Prostate gland (tissue), 2 donors: ENCODE results near the gene PRUNE1. TPM values are rescaled to one million over a fixed set of nuclear protein-coding genes. Genes with fewer than 3 reads are reported as not detected.

Experiments used
- DNase-seq: peaks from one replicate; pipeline ENCODE4 v3.0.0-alpha.2; 2019; ENCODE audit warnings: low spot score
- H3K27ac ChIP-seq, 2 donors: fragments of 200-600 bp; sonication (generic); 2 replicates each; pipeline ENCODE4 v1.5.1; 2017 to 2019
- H3K27me3 ChIP-seq: fragments of 200-600 bp; sonication (generic); replicated peaks from 2 replicates; pipeline ENCODE4 v1.5.1; 2019; ENCODE audit not compliant: insufficient read depth
- H3K36me3 ChIP-seq, 2 donors: fragments of 200-600 bp; sonication (generic); 1 replicate in 1 of 2; 2 replicates in 1 of 2; pipeline versions ENCODE4 v1.5.1 to v1.8.1; 2017 to 2019
- H3K4me1 ChIP-seq: fragments of 200-600 bp; sonication (generic); replicated peaks from 2 replicates; pipeline ENCODE4 v1.5.1; 2019
- H3K4me3 ChIP-seq, 2 donors: fragments of 200-600 bp; sonication (generic); 2 replicates each; pipeline ENCODE4 v1.5.1; 2017 to 2019
- H3K9me3 ChIP-seq: fragments of 200-600 bp; sonication (generic); 2 replicates; pipeline ENCODE4 v1.5.1; 2017
- CTCF ChIP-seq, 4 experiments: fragments of 200-600 bp in 2 of 4; fragments of 450-650 bp in 2 of 4; sonication (generic) in 2 of 4; IDR thresholded peaks; 1 replicate in 3 of 4; 2 replicates in 1 of 4; pipeline ENCODE4 v1.5.1; 2016 to 2019; ENCODE audit warnings: antibody characterized with exemption in 4 of 4, mild to moderate bottlenecking in 2 of 4, moderate library complexity in 2 of 4
- POLR2A ChIP-seq: fragments of 450-650 bp; IDR thresholded peaks from one replicate; pipeline ENCODE4 v1.6.1; 2016; ENCODE audit warnings: antibody characterized with exemption, mild to moderate bottlenecking
- POLR2AphosphoS5 ChIP-seq: sonication (generic); formaldehyde crosslinking; IDR thresholded peaks from one replicate; pipeline ENCODE4 v1.6.1; 2017; ENCODE audit warnings: antibody characterized with exemption
- WGBS: methylation state at CpG from one replicate; pipeline ENCODE4 v1.1.5; 2018; 5-methylcytosine and 5-hydroxymethylcytosine counted together
- intact Hi-C: fragments of 100-400 bp; cut with DNase I; formaldehyde crosslinking; loops from one replicate; pipeline ENCODE4 v1.14.2; 2022
- total RNA-seq, 2 donors: library from RNA; depleted of rRNA; stranded (reverse); fragments of >200 nt; gene quantifications; one replicate each; pipeline ENCODE4 v1.1.0, GENCODE V29; 2016

The PRUNE1 gene
- total RNA-seq, 2 donors from 2014 or later: 29.2 to 37.5 TPM

- Histone ChIP-seq H3K4me3 (no peak overlapping the region), H3K4me1 (no peaks in the 10 kb centered on the region), H3K27ac (no peak overlapping the region), H3K9me3 (no peaks in the 10 kb centered on the region), H3K27me3 (no peaks in the 10 kb centered on the region), H3K36me3 (peaks cover 18 to 40% of the 10 kb centered on the region in 2 donors)
- intact Hi-C loops: no loop called here
- DNase-seq: no peak
- 77% methylated on average over 5 of the region's 5 CpGs for WGBS
- TF ChIP-seq CTCF (IDR thresholded peaks at IDR 0.05): no peak
- no peak for TF ChIP-seq POLR2A
- no peak for TF ChIP-seq POLR2AphosphoS5
These were observed 44.1 kb upstream of the PRUNE1 start for GRCh38 chr1:150964164-150964489.

GRCh38 chr1:150965605-150966004 is 42.6 kb upstream of the PRUNE1 start:
- TF ChIP-seq CTCF (IDR thresholded peaks at IDR 0.05): no peak
- no peak for TF ChIP-seq POLR2AphosphoS5
- no peak for TF ChIP-seq POLR2A
- H3K4me1 ChIP-seq: peaks cover under 1% of the 10 kb centered on the region
- no peak overlapping the region for H3K4me3 ChIP-seq
- H3K9me3 ChIP-seq: no peaks in the 10 kb centered on the region
- no peak for DNase-seq
- 86% methylated on average over 4 of the region's 4 CpGs for WGBS
- H3K27me3 ChIP-seq: no peaks in the 10 kb centered on the region
- H3K27ac ChIP-seq: no peak overlapping the region
- intact Hi-C loops: no loop called here
- peaks cover 18 to 38% of the 10 kb centered on the region in 2 donors for H3K36me3 ChIP-seq

- Histone ChIP-seq H3K4me3 (no peak overlapping the region), H3K4me1 (peaks cover 5% of the 10 kb centered on the region), H3K9me3 (no peaks in the 10 kb centered on the region), H3K27ac (no peak overlapping the region), H3K36me3 (peaks cover 18 to 35% of the 10 kb centered on the region in 2 donors), H3K27me3 (no peaks in the 10 kb centered on the region)
- DNase-seq: no peak
- intact Hi-C loops: no loop called here
- no peak for TF ChIP-seq POLR2AphosphoS5
- TF ChIP-seq POLR2A: no peak
- TF ChIP-seq CTCF (IDR thresholded peaks at IDR 0.05): no peak
- 64% methylated on average over 6 of the region's 6 CpGs for WGBS
These were observed 42.2 kb upstream of the PRUNE1 start for GRCh38 chr1:150966011-150966410.

- Histone ChIP-seq H3K9me3 (no peaks in the 10 kb centered on the region), H3K4me1 (peaks cover 24% of the 10 kb centered on the region), H3K27me3 (no peaks in the 10 kb centered on the region), H3K36me3 (peaks cover 18 to 35% of the 10 kb centered on the region in 2 donors), H3K4me3 (no peak overlapping the region), H3K27ac (no peak overlapping the region)
- intact Hi-C loops: no loop called here
- DNase-seq: no peak
- TF ChIP-seq CTCF (IDR thresholded peaks at IDR 0.05) (no peak), POLR2AphosphoS5 (no peak), POLR2A (no peak)
- 94% methylated on average over 13 of the region's 13 CpGs for WGBS
These were observed 40.3 kb upstream of the PRUNE1 start for GRCh38 chr1:150967936-150968335.

GRCh38 chr1:150968491-150968890 is 39.8 kb upstream of the PRUNE1 start:
- DNase-seq: no peak
- TF ChIP-seq POLR2AphosphoS5: no peak
- Histone ChIP-seq H3K36me3 (peaks cover 18 to 35% of the 10 kb centered on the region in 2 donors), H3K4me3 (no peak overlapping the region), H3K27me3 (no peaks in the 10 kb centered on the region), H3K9me3 (no peaks in the 10 kb centered on the region), H3K4me1 (peaks cover 25% of the 10 kb centered on the region), H3K27ac (no peak overlapping the region)
- intact Hi-C loops: no loop called here
- 93% methylated on average over 4 of the region's 4 CpGs for WGBS
